SU-DHL-6 (cell line): ENCODE data around the gene UCHL5.

Source experiments
- CTCF ChIP-seq: fragments of 200-600 bp; sonication (generic); IDR thresholded peaks from one replicate; pipeline ENCODE4 v1.5.1; 2017; ENCODE audit warnings: antibody characterized with exemption, mild to moderate bottlenecking, low read length, moderate library complexity; ENCODE audit not compliant: insufficient read depth, poor library complexity, severe bottlenecking
- EZH2phosphoT487 ChIP-seq: fragments of 200-600 bp; sonication (generic), shearing (Covaris generic); conservative IDR thresholded peaks from 2 replicates; pipeline ENCODE4 v1.6.1; 2018; ENCODE audit warnings: mild to moderate bottlenecking, antibody characterized with exemption, low read length, moderate library complexity, mixed read lengths

GRCh38 chr1:193042766-193043691 lies 16.1 kb downstream of the UCHL5 start:
- TF ChIP-seq CTCF (no peak), EZH2phosphoT487 (no peak)
